HG02623 (cell line): Measurements from ENCODE around the gene CFAP46.

ENCODE experiments used
- ATAC-seq: cut with Tn5 transposase; IDR thresholded peaks from one replicate; pipeline ENCODE4 v1.9.1; 2021; ENCODE audit warnings: moderate library complexity; ENCODE audit not compliant: unreplicated experiment

The CFAP46 gene

DNA sequence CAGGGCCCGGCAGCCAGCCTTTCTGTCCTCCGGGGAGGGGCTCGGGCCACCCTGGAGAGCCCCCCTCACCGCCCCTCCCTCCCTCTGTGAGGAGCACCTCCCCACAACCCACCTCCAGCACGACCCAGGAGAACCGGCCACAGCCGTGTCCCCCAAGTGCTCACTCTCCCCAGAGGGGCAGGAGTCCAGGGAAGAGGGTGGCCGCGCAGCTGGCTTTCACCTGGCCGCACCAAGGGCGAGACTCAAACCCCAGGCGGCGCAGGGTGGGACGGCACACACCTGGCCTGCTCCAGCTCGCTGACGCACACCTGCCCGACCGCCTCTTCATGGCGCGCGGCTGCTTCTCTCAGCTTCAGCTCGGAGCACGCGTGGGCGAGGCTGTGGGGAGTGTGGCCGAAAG, 73.4 kb downstream of the CFAP46 start:
- ATAC-seq, result no peak

DNA sequence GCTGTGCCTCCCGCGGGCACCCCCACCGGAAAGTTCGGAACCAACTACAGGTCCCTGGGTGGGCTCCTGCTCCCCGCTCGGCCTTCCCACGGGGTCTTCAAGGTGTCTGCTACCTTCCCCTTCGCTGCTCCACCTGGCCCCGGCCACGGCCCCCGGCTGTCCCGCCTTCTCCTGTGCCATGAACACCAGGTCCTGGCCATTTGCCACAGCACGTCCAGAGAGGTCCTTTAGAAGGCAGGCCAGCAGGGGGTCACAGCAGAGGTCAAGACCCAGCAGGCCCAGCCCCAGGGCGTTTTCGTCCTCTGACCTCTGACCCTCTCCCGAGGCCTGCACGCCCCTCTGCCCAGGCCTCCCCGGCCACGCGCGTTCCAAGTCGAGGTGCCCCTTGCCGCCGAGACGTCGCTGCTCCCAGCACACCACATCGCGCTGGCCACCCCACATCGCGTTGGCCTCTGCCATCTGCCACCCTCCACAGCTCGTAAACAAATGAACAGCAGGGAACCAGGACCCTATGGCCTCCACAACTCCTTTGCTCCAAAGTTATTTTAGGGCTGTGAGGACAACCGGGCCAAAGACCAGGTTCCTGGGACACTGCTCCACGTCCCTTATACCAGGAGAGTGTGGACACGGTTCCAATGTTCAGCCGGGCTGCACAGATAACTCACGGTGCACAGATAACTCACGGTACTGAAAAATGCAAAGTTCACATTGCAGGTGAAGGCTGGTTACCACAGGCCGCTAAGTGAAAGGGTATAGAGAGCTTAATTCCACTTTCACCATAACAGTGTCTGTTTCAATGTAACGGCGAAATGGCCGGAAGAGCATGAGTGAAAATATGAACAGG, 74.3 kb downstream of the CFAP46 start:
- ATAC-seq, result no peak

DNA sequence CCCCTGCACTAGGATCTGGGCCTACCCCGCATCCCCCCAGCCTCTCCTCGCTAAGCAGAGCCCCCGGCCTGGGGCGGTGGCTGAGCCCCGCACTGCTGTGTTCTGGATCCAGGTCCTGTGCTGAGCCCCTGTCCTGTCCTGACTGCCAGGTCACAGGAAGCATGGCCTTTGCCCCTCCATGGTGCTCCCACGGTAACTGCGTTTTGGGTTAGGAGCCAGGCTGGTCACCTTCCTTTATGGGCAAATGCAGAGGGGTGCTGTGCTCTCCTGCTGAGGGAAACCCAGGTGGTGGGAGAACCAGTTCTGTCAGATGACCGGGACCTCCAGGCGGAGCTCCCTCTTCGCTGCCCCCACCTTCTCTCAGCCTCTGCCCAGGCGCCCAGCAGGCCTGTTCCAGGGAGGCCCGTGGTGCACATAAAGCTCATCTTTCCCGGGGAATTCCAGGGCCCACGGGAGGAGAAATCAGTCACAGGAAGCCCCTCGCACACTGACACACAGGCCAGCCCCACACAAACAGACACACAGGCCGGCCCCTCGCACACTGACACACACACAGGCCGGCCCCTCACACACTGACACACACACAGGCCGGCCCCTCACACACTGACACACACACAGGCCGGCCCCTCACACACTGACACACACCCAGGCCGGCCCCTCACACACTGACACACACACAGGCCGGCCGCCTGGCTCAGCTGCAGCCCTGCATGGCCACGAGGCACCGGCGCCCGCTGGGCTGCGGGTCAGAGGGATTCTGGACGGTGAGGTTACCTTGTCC, 75.6 kb downstream of the CFAP46 start:
- ATAC-seq, result no peak

DNA sequence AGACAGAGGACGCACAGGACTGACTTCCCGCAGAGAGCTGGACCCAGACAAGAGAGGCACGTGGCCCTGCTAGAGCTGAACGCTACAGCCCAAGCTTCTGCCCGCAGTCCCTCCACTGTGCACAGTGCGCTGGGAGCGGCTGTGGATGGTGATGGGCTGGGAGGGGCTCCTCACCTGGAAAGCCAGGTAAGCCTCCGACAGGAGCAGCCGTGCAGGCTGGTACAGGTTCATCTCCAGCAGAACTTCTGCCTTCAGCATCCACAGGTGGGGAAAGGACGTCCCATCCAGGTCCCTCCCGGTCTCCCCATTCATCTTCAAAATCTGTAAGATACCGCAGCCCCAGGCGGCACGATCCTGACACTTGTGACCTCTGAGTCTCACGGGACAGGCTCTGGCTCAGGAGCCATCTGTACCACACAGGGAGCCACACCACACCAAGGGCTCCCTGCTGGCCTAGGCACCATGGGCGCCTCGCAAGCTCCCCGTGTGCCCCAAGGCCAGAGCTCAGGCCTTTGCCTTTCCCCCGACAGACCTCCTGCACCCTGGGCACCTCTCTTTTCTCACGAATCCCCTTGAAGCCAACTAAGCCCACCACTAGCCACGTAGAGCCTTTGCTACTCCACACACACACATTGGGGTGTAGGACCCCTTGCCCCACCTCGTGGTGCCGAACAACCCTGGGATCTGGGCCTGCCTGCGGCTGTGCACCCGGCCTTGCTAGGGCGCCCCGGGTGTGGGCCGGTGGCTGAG, 76.3 kb downstream of the CFAP46 start:
- no peak for ATAC-seq

DNA sequence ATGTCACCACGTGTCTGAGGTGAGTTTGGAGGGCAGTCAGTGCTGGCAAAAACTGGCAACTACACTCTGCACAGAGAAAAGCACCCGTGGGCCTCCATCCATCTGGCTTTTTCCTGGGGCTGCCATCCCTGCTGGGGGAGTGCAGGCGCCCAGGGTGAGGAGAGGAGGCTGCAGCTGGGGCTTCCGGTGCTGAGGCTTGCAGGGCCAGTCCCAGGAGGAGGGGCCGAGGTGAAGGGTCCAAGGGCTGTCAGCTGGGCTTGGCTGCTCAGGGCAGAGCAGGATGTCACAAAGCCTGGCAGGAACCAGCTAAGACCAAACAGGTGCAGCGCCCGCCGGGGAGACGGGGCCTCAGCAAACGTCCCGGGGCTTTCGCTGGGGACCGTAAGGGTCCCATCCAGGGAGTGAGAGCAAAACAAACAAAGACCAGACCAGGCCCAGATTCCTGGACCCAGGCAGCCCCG, 77.2 kb downstream of the CFAP46 start:
- ATAC-seq, result no peak

DNA sequence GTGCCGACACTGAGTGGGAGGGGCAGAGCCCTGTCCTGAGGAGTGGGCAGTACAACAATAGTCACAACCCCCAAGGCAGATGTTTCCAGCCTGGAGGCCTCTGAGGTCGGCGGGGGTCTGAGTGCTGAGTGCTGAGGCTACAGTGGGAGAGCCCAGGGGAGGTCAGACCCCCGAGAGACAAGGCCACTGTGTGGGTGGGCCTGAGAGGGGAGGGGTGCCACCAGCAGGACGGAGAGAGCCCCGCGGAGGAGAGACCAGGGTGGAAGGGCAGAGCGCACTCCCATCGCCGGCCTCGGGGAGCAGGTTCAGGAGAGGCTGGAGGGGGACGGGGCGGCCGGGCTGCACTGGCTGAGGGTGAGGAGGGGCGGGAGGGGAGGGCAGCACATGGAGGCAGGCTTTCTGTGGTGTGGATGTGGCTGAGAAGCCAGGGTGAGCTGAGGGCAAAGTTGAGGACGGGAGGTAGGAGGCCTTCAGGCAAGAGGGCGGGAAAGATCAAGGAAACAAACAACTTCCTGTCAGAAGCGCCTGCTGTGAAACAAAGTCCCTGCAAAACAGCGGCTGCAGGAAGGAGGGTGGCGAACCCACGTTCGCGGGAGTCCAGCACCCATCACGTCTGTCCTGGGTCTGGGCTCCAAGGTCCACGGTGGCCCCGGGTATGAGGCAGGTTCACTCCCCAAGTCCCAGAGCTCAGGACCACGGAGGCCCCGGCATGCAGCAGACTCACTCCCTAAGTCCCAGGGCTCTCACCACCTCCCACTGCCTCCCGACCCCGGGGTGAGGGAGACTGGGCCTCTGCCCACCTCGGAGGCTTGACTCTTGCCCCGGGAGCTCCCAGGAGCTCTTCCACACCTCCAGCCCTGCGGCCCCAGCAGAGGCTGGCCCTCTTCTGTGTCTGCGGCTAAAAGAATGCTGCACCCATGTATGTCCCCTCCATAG, 79.6 kb downstream of the CFAP46 start:
- ATAC-seq, result no peak

DNA sequence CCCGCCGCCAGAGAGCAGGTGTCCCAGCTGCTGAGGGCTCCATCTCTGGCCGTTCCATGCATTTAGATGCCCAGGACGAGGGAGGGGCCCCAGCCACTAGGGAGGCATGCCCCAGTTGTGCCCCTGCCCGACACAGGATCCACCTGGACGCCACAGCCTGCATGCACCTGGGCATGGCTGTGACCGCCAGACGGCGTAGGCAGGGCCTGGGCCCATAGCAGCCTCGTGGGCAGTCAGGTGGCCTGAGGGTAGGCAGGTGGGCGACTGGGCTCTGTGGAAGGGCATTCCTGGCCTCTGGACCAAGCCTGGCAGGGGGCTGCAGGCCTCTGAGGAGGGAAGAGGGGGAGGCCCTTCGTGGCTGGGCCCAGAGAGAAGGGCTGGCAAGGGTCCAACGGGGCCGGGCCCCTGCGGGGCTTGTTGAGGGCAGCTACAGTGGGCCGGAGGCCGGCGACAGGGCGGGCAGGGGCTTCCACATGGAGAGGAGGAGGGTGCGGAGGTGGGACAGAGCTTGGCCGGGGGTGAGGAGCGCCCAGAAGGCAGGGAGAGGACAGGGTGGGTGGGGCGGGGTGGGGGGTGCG, 80.4 kb downstream of the CFAP46 start:
- ATAC-seq, result no peak

DNA sequence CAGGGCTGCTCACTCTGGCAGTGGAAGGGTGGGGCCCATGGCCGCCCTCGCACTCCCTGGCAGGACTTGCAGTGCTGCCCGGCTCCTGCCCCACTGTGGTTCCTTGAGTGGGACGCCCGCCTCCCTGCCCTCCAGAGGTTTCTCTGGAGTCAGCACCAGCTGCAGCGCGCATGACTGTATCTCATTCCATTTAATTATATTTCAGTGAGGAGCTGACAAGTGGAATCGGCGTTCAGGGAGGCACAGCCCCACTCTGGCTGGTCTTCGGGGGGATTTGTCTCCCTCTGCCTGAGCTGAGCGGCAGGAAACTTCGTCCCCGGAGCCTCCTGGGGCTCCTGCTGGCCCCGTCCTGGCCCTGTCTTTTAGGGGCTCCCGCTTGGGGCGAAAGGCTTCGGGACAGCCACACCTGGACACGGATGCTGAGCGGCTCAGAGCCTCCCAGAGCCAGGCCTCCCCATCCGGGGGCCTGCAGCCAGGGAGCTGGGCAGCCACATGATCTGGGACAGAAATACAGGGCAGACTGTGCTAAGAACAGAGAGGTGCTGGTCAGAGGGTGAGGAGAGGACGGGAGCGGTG, 81.2 kb downstream of the CFAP46 start:
- no peak for ATAC-seq

DNA sequence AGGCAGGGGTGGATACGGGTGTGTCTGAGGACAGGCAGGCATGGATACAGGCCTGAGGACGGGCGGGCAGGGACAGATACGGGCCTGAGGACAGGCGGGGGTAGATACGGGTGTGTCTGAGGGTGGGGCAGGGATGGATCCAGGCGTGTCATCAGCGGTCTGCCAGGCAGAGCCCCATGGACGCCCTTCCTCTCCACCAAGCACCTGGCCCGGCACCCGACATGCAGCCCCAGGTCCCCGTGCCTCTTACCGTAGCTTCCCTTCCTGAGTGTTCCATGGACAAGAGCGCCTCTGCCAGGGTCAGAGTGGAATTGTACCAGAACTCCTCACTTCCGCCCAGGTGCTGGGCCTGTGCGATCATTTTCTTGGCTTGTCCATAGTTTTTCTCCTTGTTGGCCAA, 81.8 kb downstream of the CFAP46 start:
- ATAC-seq, result no peak

DNA sequence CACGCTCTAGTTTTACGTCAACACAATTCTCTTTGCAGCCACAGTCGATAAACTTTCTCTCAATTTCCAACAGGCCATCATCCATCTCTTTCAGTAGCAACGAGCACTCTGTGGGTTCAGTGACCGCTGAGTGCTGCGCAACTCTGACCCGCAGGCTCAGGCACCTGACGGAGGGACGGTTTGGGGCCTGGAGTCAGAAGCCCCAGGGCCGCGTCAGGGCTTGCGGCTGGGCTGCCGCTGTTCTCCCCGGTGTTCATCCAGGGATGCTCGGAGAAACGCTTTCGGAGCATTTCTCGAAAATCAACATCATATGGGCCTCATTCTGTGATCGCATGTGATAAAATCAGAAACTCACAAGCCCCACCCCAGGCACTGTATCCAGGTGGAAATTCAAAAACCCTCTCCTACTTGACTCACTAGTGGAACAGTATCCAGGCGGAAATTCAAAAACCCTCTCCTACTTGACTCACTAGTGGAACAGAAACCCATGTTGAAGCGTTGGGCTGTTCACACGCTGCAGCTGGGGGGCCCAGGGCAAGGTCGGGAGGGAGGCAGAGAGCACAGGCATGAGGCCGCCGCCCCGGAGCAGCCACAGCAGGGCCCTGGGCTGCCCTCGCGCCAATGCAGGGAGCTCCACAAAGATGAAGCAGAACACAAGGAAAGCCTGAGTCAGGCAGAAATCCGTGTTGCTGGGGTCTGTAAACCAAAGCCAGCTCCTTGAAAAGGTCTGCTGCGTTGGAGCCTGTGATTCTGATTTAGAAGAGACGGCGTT, 83.1 kb downstream of the CFAP46 start:
- ATAC-seq, result no peak

DNA sequence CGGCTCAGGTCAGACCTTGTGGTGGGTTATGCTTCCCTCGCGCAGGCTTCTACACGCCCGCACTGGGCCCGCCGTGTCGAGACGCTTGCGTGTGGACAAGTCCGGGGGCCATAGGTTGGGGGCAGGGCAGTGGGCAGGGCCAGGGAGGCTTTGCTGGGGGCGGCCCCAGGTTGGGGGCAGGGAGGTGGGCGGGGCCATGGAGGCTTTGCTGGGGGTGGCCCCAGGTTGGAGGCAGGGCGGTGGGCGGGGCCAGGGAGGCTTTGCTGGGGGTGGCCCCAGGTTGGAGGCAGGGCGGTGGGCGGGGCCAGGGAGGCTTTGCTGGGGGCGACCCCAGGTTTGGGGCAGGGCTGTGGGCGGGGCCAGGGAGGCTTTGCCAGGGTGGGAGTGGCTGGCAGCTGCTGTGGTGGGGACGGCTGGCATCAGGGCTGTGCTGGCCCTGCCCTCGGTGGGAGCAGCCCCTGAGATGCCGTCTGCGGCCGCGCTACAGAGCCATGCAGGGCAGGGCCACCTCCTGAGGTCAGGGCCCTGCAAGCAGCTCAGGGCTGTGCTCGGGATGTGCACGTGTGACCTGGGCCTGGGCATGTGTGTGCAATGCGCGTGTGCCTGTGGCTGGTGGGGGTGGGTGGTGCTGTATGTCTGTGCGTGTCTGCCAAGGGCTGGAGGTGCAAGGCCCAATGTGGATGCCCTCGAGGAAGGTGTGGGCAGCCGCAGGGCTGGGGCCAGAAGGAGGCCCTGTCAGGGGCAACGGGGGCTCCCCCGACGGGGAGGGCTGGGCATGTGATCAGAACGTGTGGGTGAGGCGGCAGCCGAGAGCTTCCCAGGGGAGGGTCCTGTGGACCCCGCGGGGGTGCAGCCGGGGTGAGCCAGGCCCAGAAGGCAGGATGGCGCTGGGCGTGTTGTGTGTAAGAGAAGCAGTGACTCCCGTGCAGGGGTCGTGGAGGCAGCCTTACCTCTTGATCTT, 84.0 kb downstream of the CFAP46 start:
- no peak for ATAC-seq

DNA sequence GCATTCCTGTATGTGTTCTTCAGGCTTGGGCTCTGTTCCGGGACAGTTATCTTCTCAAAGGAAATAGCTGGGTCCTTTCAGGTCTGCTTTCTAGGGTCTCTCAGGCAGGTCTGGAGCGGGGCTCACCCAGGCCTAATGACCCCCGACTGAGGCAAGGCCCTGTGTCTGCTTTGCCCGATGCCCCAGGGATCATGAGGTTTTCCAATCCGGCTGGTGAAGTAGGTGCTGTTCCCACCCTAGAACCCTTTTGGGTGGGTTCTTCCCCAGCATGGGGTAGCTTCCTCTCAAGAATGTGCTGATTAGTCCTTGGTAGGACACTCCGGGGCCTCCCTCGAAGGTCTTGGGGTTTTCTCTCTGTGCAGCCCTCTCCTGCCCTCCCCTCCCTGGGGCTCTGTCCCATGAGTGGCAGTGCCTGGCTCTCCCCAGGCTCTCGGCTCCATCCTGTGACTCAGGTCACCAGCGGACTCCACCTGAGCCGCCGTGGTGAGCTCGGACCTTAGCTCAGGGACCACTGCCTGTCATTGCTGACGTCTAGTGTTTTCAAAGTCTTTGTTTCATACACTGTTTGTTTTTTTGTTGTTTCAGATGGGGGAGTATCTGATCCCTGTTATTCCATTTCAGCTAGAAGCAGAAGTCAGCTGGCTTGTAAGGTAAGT, 85.4 kb downstream of the CFAP46 start:
- ATAC-seq, result no peak

DNA sequence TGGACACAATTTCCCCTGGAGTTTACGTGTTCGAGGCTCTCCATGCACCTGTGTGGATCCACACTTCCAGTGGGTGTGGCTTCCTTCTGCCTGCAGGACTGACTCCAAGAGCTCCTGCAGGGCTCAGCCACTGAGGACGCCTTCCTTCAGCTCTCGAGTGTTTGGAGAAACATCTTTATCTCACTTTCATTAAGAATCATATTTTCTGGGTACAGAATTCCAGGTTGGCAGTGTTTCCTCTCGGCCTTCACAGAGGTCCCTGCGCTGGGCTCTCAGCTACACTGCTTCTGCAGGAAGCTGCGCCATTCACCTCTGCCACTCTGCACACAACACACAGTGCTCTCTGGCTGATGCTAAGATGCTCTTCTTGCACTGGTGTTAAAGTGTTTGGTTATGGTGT, 86.5 kb downstream of the CFAP46 start:
- no peak for ATAC-seq

DNA sequence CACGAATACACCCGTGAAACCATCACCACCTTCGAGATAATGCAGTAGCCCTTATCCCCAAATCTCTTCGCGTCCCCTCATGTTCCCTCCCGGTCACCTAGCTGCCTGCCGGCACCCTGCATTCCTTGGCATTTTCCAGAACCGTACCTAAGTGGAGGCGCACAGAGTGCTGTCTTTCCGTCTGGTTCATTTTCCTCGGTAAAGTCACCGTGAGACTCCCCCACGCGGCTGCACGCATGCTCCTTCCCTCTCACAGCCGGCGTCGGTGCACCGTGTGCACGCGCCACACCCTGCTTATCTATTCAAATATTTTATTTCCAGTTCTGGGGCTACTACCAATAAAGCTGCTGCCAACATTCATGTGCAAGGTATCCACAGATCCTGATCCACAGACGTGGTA, 90.9 kb downstream of the CFAP46 start:
- ATAC-seq, result no peak

DNA sequence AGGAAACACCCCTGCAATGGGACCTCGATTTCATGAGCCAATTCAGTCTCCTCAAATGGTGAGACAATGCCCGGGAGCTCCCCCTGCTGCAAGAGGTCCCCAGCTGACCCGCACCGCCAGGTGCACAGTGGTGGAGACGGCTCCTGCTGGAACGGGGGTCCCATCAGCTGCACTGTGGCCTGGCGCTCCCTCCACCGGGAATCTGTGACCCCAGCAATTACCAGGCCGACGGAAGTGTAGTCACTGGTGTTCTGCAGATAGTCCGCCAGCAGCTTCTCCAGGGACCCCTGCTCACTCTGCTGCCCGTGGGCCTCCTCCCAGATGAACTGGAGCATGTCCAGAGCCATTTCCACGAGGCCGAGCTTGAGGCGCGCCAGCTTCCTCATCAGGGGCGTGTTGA, 91.5 kb downstream of the CFAP46 start:
- no peak for ATAC-seq

DNA sequence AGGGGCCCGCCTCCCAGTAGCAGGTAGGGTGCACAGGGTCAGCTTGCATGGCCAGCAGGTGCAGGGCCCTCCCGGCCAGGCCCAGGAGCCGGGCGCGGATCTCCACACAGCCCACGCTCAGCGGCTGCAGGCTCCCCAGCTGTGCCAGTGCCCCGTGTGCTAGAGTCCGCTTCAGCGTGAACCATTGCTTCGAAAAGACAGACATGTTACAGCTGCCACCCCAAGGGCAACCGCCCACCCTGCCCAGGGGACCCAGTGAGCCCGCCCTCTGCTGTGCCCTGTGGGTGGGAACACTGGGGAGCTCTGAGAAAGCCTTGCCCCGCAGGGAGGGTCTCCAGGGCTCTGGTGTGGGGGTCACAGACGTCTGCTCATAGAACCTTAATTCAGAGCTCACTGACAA, 92.1 kb downstream of the CFAP46 start:
- no peak for ATAC-seq

DNA sequence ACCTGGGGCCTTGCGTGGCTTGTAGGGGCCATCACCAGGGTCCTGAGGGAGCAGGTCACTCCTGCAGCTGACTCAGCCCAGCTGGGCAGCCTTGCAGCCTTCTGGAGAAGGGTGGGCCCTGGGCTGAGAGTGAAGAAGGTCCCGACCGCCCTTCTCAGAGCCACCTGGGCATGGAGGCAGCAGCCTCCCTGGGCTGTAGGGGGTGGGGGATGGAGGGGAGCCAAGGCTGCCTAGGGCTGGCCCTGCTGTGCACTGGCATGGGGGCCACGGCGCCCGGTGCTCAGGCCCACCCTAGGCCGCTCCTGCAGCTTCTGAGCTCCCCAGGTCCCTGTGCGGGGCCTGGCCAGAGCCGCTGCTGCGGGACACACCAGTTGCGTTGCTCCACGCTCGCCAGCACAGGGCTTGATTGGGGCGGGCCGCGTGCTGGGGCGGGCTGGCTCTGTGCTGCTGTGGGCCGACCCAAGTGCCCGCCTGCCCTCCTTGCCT, 92.8 kb downstream of the CFAP46 start:
- ATAC-seq, result no peak
